SK-N-MC (cell line): ENCODE measurements around the gene LHX8.
A peak's percentile ranks its signal among the peaks of the same experiment; 100 is the strongest.
"Not testable (repeated sequence)": the region's sequence is repeated elsewhere in the genome, so short reads cannot be mapped to it uniquely, and the experiment has no call there.

Experiments used
- DNase-seq: peaks from one replicate; pipeline ENCODE4 v3.0.0-alpha.2; 2011; ENCODE audit warnings: low read depth, low spot score
- H3K27ac ChIP-seq: fragments of 200-600 bp; sonication (generic); 2 replicates; pipeline ENCODE4 v1.5.1; 2016; ENCODE audit warnings: mixed run types
- H3K36me3 ChIP-seq: fragments of 200-600 bp; sonication (generic); 2 replicates; pipeline ENCODE4 v1.6.1; 2017; ENCODE audit warnings: antibody characterized with exemption, low read length, mixed read lengths; ENCODE audit not compliant: insufficient read depth
- H3K4me3 ChIP-seq: fragments of 200-600 bp; sonication (generic); 2 replicates; pipeline ENCODE4 v1.5.1; 2016
- H3K9ac ChIP-seq: fragments of 200-600 bp; sonication (generic); 2 replicates; pipeline ENCODE4 v1.8.0; 2017; ENCODE audit warnings: mixed run types, mixed read lengths; ENCODE audit not compliant: insufficient read length
- H3K9me3 ChIP-seq: fragments of 200-600 bp; sonication (generic); 2 replicates; pipeline ENCODE4 v1.6.1; 2017; ENCODE audit warnings: low read depth, mild to moderate bottlenecking, antibody characterized with exemption, low read length, moderate library complexity, mixed read lengths
- EZH2 ChIP-seq: fragments of 200-600 bp; sonication (generic); IDR thresholded peaks from one replicate; pipeline ENCODE4 v1.6.1; 2017; ENCODE audit warnings: antibody characterized with exemption
- FOXP2 ChIP-seq: optimal IDR thresholded peaks from 2 replicates; pipeline ENCODE3; 2011; ENCODE audit warnings: mild to moderate bottlenecking, moderate library complexity; ENCODE audit not compliant: insufficient read depth; ENCODE audit errors: extremely low read length, control extremely low read depth
- POLR2AphosphoS5 ChIP-seq: IDR thresholded peaks from 2 replicates; pipeline ENCODE4 v1.6.1; 2012; ENCODE audit warnings: mild to moderate bottlenecking, low read depth, low read length, borderline replicate concordance

The LHX8 gene

DNA sequence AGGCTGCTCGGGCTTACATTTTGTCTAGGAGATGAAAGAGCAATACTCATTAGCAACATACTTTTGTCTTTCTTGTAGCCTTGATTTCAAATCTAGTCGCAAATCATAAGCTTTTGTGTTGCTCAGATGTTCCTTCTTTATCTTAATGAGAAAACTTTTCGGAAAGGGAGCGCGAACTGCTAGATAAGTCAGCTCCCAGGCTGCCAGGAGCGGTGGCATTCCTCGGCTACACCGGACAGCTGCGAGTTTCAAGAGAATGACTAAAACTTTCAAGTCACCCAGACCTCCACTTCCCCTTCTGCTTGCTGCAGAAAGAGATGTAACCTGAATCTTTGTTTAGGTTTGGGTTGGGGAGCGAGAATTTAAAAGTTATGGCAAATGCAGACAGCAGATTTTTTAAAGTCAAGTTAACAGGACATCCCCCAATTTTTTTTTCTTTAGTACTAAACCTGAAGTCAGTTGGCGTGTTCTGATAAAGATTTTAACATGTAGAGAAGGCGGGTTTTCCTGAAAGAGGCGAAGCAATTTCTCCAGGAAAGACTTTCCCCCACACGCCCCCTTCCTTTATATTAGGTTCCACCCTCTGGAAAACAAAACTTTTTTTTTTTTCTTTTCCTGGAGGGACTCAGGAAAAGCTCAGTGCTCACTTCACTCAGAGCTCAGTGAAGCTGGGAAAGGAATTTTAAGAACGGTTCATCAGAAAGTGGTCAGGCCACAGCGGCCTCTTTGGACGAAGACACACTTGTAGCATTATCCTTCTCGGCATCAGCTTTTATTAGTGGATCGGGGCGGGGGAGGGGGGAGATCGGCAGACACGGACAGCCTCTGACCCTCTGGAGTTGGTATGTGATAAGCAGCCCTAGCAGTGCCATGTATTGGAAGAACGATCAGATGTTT, at the start of gene LHX8:
Gene LHX8, plus strand, starts transcription at position 639 of the 897 bp plus-strand sequence. CDS start 2,227 bp downstream, outside the sequence.
- no peak for DNase-seq
- no peaks in the 10 kb centered on the region for H3K9me3 ChIP-seq
- H3K27ac ChIP-seq = no peak within 1 kb of the TSS
- no peak within 1 kb of the TSS for H3K9ac ChIP-seq
- H3K4me3 ChIP-seq = no peak within 1 kb of the TSS
- TF ChIP-seq FOXP2 (no peak), POLR2AphosphoS5 (no peak)
- H3K36me3 ChIP-seq = no peaks in the 10 kb centered on the region

DNA sequence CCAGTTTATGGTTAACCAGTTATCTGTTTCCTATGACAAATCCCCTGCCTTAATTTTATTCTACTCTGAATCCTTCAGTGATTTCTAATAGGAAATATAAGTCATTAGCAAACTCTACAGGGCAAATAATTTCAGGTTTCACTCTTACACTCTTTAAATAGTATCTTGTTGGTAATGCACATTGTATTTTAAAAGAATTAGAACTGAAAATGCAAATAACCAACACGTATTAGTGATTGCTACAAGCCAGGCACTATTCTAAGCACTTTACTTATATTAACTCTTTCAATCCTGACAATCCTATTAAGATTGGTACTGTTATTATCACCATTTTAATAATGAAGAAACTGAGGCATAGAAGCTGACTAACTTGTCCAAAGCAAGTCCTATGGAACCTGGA, 48.3 kb upstream of the LHX8 start:
- Histone ChIP-seq H3K9me3 (no peaks in the 10 kb centered on the region), H3K4me3 (no peak overlapping the region), H3K36me3 (no peaks in the 10 kb centered on the region), H3K9ac (no peak overlapping the region), H3K27ac (no peak overlapping the region)
- no peak for DNase-seq
- no peak for TF ChIP-seq EZH2
- no peak for TF ChIP-seq FOXP2
- TF ChIP-seq POLR2AphosphoS5 = no peak

- Histone ChIP-seq H3K9me3 (no peaks in the 10 kb centered on the region), H3K9ac (no peak overlapping the region), H3K36me3 (no peaks in the 10 kb centered on the region), H3K4me3 (no peak overlapping the region), H3K27ac (no peak overlapping the region)
- DNase-seq = peak; percentile 24
- no peak for TF ChIP-seq POLR2AphosphoS5
- TF ChIP-seq FOXP2 = no peak
- TF ChIP-seq EZH2 = no peak
Measured at GRCh38 chr1:75087278-75087677, 46.9 kb upstream of the LHX8 start.

- H3K27ac ChIP-seq = no peak overlapping the region
- H3K36me3 ChIP-seq = no peaks in the 10 kb centered on the region
- TF ChIP-seq EZH2 = no peak
- H3K9me3 ChIP-seq = no peaks in the 10 kb centered on the region
- no peak overlapping the region for H3K9ac ChIP-seq
- no peak overlapping the region for H3K4me3 ChIP-seq
- DNase-seq = no peak
Measured at GRCh38 chr1:75092141-75092540, 42.0 kb upstream of the LHX8 start.

- DNase-seq = peak; percentile 76
- Histone ChIP-seq H3K36me3 (no peaks in the 10 kb centered on the region), H3K9me3 (no peaks in the 10 kb centered on the region), H3K4me3 (peak overlapping the region; percentile 50; the same call in 1 of the 2 replicates), H3K9ac (no peak overlapping the region), H3K27ac (peak overlapping the region; percentile 82)
- TF ChIP-seq FOXP2 (no peak), POLR2AphosphoS5 (no peak), EZH2 (no peak)
Measured at GRCh38 chr1:75097654-75098053, 36.5 kb upstream of the LHX8 start.

DNA sequence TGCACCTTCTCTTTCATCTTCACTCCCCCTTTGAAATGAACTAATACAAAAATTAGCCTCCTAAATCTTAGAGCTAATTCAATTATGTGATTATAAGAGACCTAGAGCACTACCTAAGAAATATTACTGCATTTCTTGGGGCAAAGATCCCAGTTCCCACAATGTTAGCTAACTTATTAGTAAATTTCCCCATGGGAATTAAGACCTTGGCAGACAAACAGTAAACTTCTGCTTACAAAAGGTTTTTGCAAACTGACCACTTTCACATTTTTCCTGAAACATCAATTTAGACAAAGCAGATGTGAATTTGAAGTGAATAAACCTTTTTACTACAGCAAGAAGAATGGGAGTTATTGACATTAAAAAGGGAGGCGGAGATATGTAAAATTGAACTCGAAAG, 34.6 kb upstream of the LHX8 start:
- Histone ChIP-seq H3K27ac (no peak overlapping the region), H3K9me3 (no peaks in the 10 kb centered on the region), H3K9ac (no peak overlapping the region), H3K4me3 (no peak overlapping the region), H3K36me3 (no peaks in the 10 kb centered on the region)
- no peak for DNase-seq
- no peak for TF ChIP-seq POLR2AphosphoS5
- TF ChIP-seq FOXP2 = no peak
- no peak for TF ChIP-seq EZH2

DNA sequence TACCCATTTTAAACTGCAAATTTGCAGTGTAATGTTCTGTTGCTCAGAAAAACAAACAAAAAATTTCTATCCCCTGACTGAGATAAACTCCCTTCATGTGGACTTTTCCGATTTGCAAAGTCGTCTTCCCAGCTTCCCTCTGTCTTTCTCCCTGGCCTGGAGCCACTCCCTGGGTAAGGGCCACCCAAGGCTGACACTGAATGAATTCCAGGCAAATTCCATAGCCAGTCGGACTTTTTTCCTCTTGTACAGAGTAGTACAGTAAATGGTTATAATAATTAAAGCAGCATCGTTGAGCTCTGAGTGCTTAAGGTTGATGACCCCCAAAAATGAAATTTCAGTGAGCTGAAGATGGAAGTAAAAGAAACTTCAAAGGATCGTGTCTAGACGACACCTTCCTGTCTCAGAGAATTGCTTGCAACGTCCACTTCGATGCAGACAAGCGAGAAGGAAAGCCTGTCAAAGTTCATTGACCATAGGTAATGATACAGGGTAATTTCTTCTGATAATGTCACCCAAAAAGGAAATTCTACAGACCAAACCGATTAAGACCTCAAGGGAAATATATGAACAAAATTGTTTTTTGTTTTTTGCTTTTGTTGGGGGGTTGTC, 33.6 kb upstream of the LHX8 start:
- DNase-seq = no peak
- Histone ChIP-seq H3K9me3 (no peaks in the 10 kb centered on the region), H3K4me3 (no peak overlapping the region)

GRCh38 chr1:75112362-75112951, 21.7 kb upstream of the LHX8 start:
- not testable (repeated sequence) for H3K9ac ChIP-seq, H3K27ac ChIP-seq, DNase-seq, H3K4me3 ChIP-seq, H3K36me3 ChIP-seq, H3K9me3 ChIP-seq

More for the DNA sequence above, 33.6 kb upstream of the LHX8 start:
- H3K36me3 ChIP-seq = no peaks in the 10 kb centered on the region
- H3K27ac ChIP-seq = no peak overlapping the region
- TF ChIP-seq POLR2AphosphoS5 (no peak), FOXP2 (no peak), EZH2 (no peak)
- H3K9ac ChIP-seq = no peak overlapping the region

- Histone ChIP-seq H3K4me3 (no peak overlapping the region), H3K9ac (no peak overlapping the region), H3K9me3 (no peaks in the 10 kb centered on the region), H3K27ac (no peak overlapping the region), H3K36me3 (no peaks in the 10 kb centered on the region)
- no peak for DNase-seq
- no peak for TF ChIP-seq EZH2
- TF ChIP-seq POLR2AphosphoS5 = no peak
- no peak for TF ChIP-seq FOXP2
Measured at GRCh38 chr1:75115654-75116053, 18.5 kb upstream of the LHX8 start.
